Measurements from ENCODE around the gene NPC2.

DNA sequence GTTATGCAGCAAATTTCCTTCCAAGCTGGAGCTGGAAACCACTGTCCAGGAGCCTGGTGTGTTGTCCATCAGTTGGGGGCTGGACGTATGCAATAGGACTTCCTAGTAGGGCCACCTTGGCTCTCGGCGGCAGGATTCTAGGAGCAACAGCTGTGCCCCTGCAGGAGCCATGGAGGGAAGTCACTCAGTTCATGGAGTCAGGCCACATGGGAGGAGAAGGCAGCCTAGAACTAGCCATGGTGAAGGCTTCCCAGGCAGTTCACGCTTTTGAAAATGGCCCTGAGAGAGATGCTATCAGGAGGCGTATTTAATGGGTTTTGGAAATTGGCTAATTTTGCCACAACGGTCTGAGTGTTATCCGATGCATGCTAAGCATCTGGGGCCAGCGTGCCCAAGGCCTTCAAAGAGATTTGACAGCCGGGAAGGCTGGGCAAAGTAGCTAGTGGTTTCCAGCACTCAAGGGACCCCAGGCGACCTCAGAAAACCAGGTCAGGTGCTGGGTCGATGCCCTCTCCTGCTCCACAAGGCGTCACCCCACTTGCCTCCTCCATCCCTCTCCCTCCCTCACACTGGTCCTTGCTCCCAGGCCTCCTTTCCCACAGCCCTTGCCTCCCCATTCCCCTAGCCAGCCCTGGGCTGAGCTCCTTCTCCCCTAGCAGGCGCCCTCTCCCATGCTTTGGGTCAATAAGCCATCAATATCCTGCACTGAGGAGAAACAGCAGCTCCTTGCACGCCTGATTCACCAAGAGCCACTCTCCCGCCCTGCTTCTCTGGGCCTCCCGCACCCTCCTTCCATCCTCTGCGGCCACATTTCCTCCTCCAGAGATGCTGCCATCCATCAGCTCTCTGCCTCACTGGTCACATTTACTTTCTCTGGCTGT, 36.2 kb downstream of the NPC2 start:
- TF ChIP-seq SMC3 (IDR thresholded peaks at IDR 0.05; ENCODE audit: low read depth, low read length) (no peak), CEBPB (IDR thresholded peaks at IDR 0.05; ENCODE audit: low read depth, low read length) (no peak), MXI1 (IDR thresholded peaks at IDR 0.05; ENCODE audit: borderline replicate concordance, low read depth, low read length) (no peak), MAFK (IDR thresholded peaks at IDR 0.05; ENCODE audit: low read depth, low read length) (no peak), FOS (IDR thresholded peaks at IDR 0.05; ENCODE audit: low read depth, low read length) (no peak), BHLHE40 (IDR thresholded peaks at IDR 0.05; ENCODE audit: low read depth, low read length) (no peak), POLR2A (IDR thresholded peaks at IDR 0.05; ENCODE audit: low read depth, low read length) (no peak), MAZ (IDR thresholded peaks at IDR 0.05; ENCODE audit: borderline replicate concordance, low read depth, low read length) (no peak)
- TF ChIP-seq, protein P1, sequence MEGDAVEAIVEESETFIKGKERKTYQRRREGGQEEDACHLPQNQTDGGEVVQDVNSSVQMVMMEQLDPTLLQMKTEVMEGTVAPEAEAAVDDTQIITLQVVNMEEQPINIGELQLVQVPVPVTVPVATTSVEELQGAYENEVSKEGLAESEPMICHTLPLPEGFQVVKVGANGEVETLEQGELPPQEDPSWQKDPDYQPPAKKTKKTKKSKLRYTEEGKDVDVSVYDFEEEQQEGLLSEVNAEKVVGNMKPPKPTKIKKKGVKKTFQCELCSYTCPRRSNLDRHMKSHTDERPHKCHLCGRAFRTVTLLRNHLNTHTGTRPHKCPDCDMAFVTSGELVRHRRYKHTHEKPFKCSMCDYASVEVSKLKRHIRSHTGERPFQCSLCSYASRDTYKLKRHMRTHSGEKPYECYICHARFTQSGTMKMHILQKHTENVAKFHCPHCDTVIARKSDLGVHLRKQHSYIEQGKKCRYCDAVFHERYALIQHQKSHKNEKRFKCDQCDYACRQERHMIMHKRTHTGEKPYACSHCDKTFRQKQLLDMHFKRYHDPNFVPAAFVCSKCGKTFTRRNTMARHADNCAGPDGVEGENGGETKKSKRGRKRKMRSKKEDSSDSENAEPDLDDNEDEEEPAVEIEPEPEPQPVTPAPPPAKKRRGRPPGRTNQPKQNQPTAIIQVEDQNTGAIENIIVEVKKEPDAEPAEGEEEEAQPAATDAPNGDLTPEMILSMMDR (conservative IDR thresholded peaks at IDR 0.05; ENCODE audit: low read depth, low read length): no peak
- TF ChIP-seq, protein P2, sequence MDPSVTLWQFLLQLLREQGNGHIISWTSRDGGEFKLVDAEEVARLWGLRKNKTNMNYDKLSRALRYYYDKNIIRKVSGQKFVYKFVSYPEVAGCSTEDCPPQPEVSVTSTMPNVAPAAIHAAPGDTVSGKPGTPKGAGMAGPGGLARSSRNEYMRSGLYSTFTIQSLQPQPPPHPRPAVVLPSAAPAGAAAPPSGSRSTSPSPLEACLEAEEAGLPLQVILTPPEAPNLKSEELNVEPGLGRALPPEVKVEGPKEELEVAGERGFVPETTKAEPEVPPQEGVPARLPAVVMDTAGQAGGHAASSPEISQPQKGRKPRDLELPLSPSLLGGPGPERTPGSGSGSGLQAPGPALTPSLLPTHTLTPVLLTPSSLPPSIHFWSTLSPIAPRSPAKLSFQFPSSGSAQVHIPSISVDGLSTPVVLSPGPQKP (IDR thresholded peaks at IDR 0.05; ENCODE audit: borderline replicate concordance, low read depth, low read length): no peak
- TF ChIP-seq, protein P3, sequence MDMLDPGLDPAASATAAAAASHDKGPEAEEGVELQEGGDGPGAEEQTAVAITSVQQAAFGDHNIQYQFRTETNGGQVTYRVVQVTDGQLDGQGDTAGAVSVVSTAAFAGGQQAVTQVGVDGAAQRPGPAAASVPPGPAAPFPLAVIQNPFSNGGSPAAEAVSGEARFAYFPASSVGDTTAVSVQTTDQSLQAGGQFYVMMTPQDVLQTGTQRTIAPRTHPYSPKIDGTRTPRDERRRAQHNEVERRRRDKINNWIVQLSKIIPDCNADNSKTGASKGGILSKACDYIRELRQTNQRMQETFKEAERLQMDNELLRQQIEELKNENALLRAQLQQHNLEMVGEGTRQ (IDR thresholded peaks at IDR 0.05; ENCODE audit: low read depth, low read length): no peak
